NB4 (cell line): Measurements from ENCODE around the gene ADGRG2.

Source experiments
- DNase-seq: peaks from one replicate; pipeline ENCODE4 v3.0.0; 2010; ENCODE audit warnings: low read depth
- H3K4me3 ChIP-seq: one replicate; pipeline ENCODE4 v1.5.1; 2011; ENCODE audit warnings: mild to moderate bottlenecking, low read depth, low read length, moderate library complexity
- CTCF ChIP-seq: IDR thresholded peaks from one replicate; pipeline ENCODE4 v1.5.1; 2012; ENCODE audit warnings: low read depth, low read length
- MAX ChIP-seq: IDR thresholded peaks from 2 replicates; pipeline ENCODE4 v1.6.1; 2011; ENCODE audit warnings: low read depth, low read length
- MYC ChIP-seq: IDR thresholded peaks from 2 replicates; pipeline ENCODE4 v1.6.1; 2011; ENCODE audit warnings: low read depth, low read length
- POLR2A ChIP-seq: IDR thresholded peaks from 2 replicates; pipeline ENCODE4 v1.6.1; 2011; ENCODE audit warnings: mild to moderate bottlenecking; ENCODE audit not compliant: insufficient read length; ENCODE audit errors: extremely low read depth

The ADGRG2 gene

GRCh38 chrX:19097553-19098283 is 24.6 kb downstream of the ADGRG2 start:
- TF ChIP-seq MAX (no peak), CTCF (no peak), MYC (no peak), POLR2A (no peak)
- DNase-seq = no peak

DNA sequence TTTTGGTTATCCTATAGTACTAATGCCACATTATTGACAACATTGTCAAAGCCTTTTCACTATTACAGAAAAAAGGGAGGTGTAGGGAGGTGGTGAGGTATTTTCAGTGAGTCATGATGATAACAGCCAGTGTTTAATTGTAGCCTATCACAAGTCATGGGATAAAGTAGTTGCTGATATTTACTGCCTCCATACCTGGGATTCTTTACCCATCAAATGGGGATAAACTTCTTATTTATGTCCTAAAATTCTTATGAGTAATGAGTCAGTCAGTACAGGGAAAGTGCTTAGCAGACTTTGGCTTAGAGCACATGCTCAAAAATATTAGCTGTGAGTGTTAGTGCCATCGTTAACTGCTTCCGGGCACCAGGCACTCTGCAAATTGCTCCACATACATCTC is 25.7 kb downstream of the ADGRG2 start:
- H3K4me3 ChIP-seq = no peak overlapping the region
- DNase-seq = no peak
- no peak for TF ChIP-seq MYC
- no peak for TF ChIP-seq POLR2A
- TF ChIP-seq CTCF = no peak
- no peak for TF ChIP-seq MAX

More at GRCh38 chrX:19097553-19098283, 24.6 kb downstream of the ADGRG2 start:
- no peak overlapping the region for H3K4me3 ChIP-seq

DNA sequence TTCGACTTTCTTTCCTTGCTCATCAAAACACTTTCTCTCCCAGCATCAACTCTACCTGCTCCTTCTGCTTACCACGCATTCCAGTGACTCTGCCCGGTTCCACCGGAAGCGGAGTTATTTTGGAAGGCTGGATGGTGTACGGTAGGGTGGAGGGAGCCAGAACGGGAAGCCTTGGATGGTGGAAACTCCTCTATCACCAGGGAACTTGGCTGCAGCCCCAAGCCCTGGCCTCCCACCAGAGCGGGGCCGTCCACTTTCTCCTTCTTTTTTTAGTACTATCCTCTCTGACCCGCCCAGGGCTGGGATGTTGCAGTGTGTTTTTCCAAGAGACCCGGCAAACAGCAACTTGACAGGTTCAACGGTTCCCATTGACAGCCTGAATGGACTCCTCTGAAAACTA is 27.6 kb downstream of the ADGRG2 start:
- no peak overlapping the region for H3K4me3 ChIP-seq
- TF ChIP-seq POLR2A (no peak), MYC (no peak), CTCF (no peak), MAX (no peak)
- DNase-seq = no peak

GRCh38 chrX:19091596-19091995 is 30.7 kb downstream of the ADGRG2 start:
- TF ChIP-seq POLR2A = no peak
- no peak for TF ChIP-seq MYC
- TF ChIP-seq CTCF = no peak
- no peak for TF ChIP-seq MAX
- no peak overlapping the region for H3K4me3 ChIP-seq
- DNase-seq = no peak

- TF ChIP-seq POLR2A (no peak), MAX (no peak), CTCF (no peak), MYC (no peak)
- DNase-seq = no peak
Observed at GRCh38 chrX:19089555-19090040, 32.7 kb downstream of the ADGRG2 start.

More at GRCh38 chrX:19089555-19090040, 32.7 kb downstream of the ADGRG2 start:
- no peak overlapping the region for H3K4me3 ChIP-seq
